Hepatocyte (in vitro differentiated cells): ENCODE data around the gene ADCYAP1R1. TPM values are rescaled to one million over a fixed set of nuclear protein-coding genes. Genes with fewer than 3 reads are reported as not detected.
"Not testable (repeated sequence)": the region's sequence is repeated elsewhere in the genome, so short reads cannot be mapped to it uniquely, and the experiment has no call there.

ENCODE experiments used
- DNase-seq: peaks from one replicate; pipeline ENCODE4 v3.0.0-alpha.2; 2016; ENCODE audit warnings: low spot score
- H2AFZ ChIP-seq: fragments of 200-600 bp; sonication (generic); 2 replicates; pipeline ENCODE4 v1.6.0; 2016; ENCODE audit warnings: antibody characterized with exemption, mild to moderate bottlenecking
- H3K27ac ChIP-seq: fragments of 200-600 bp; sonication (generic); 2 replicates; pipeline ENCODE4 v1.5.1; 2016; ENCODE audit warnings: mild to moderate bottlenecking
- H3K27me3 ChIP-seq: fragments of 200-600 bp; sonication (generic); 2 replicates; pipeline ENCODE4 v1.6.1; 2016
- H3K36me3 ChIP-seq: fragments of 200-600 bp; sonication (generic); replicated peaks from 2 replicates; pipeline ENCODE4 v1.5.1; 2016; ENCODE audit warnings: low read depth; ENCODE audit not compliant: insufficient read depth
- H3K4me1 ChIP-seq: fragments of 200-600 bp; sonication (generic); 2 replicates; pipeline ENCODE4 v1.5.1; 2016; ENCODE audit warnings: mild to moderate bottlenecking, moderate library complexity; ENCODE audit not compliant: insufficient read depth
- H3K4me2 ChIP-seq: fragments of 200-600 bp; sonication (generic); 2 replicates; pipeline ENCODE4 v1.6.0; 2016
- H3K4me3 ChIP-seq: fragments of 200-600 bp; sonication (generic); 2 replicates; pipeline ENCODE4 v1.5.1; 2016; ENCODE audit warnings: mild to moderate bottlenecking
- H3K79me2 ChIP-seq: fragments of 200-600 bp; sonication (generic); 2 replicates; pipeline ENCODE4 v1.6.0; 2017; ENCODE audit warnings: mild to moderate bottlenecking
- H3K9me2 ChIP-seq: fragments of 200-600 bp; sonication (generic); replicated peaks from 2 replicates; pipeline ENCODE4 v1.6.0; 2017; ENCODE audit warnings: mild to moderate bottlenecking; ENCODE audit not compliant: insufficient read depth
- H3K9me3 ChIP-seq: fragments of 200-600 bp; sonication (generic); 2 replicates; pipeline ENCODE4 v1.5.1; 2016; ENCODE audit warnings: low read depth, mild to moderate bottlenecking
- H4K20me1 ChIP-seq: fragments of 200-600 bp; sonication (generic); 2 replicates; pipeline ENCODE4 v1.6.0; 2016; ENCODE audit warnings: mild to moderate bottlenecking; ENCODE audit not compliant: insufficient read depth, poor library complexity, severe bottlenecking
- CTCF ChIP-seq: fragments of 200-600 bp; sonication (generic); IDR thresholded peaks from 2 replicates; pipeline ENCODE4 v1.5.1; 2016; ENCODE audit warnings: antibody characterized with exemption, mild to moderate bottlenecking; ENCODE audit not compliant: poor library complexity
- EZH2 ChIP-seq: fragments of 200-600 bp; sonication (generic); IDR thresholded peaks from 2 replicates; pipeline ENCODE4 v1.6.1; 2016; ENCODE audit warnings: antibody characterized with exemption, mild to moderate bottlenecking, borderline replicate concordance
- EZH2phosphoT487 ChIP-seq: fragments of 200-600 bp; sonication (generic); IDR thresholded peaks from one replicate; pipeline ENCODE4 v1.6.1; 2018; ENCODE audit warnings: antibody characterized with exemption, mild to moderate bottlenecking, low read depth, moderate library complexity; ENCODE audit not compliant: unreplicated experiment, severe bottlenecking
- WGBS: methylation state at CpG from one replicate; pipeline ENCODE4 v1.1.6; 2016; ENCODE audit warnings: low lambda C conversion rate; ENCODE audit errors: missing lambda C conversion rate; 5-methylcytosine and 5-hydroxymethylcytosine counted together
- polyA plus RNA-seq: library from polyadenylated mRNA; unstranded; fragments of >200 nt; fragmentation: Nextera tagmentation; extraction: Ambion mirVana; gene quantifications from 2 replicates; pipeline ENCODE4 v1.2.1, GENCODE V29; 2016
- small RNA-seq: library from RNA; depleted of rRNA; stranded (forward); fragments of <200 nt; gene quantifications from one replicate; pipeline ENCODE3, GENCODE V24; 2014
- total RNA-seq: library from RNA; depleted of rRNA; stranded (reverse); fragments of >200 nt; gene quantifications from 2 replicates; pipeline ENCODE4 v1.2.3, GENCODE V29; 2014

The ADCYAP1R1 gene
- total and polyA plus RNA-seq, 2 experiments from 2014 or later, result 0.10 TPM; not detected in 1

GRCh38 chr7:31151849-31152248 lies 99.7 kb downstream of the ADCYAP1R1 start:
- 82% methylated on average over 2 of the region's 2 CpGs for WGBS
- Histone ChIP-seq H3K27ac (no peak overlapping the region), H3K4me3 (no peak overlapping the region), H3K27me3 (peaks cover 2% of the 10 kb centered on the region), H3K36me3 (no peaks in the 10 kb centered on the region), H3K4me2 (no peak overlapping the region), H4K20me1 (no peaks in the 10 kb centered on the region), H3K79me2 (no peaks in the 10 kb centered on the region), H3K9me2 (no peaks in the 10 kb centered on the region), H3K4me1 (no peaks in the 10 kb centered on the region), H2AFZ (no peak overlapping the region), H3K9me3 (no peaks in the 10 kb centered on the region)
- no peak for TF ChIP-seq EZH2phosphoT487
- no peak for TF ChIP-seq EZH2
- no peak for TF ChIP-seq CTCF
- no peak for DNase-seq

GRCh38 chr7:31153318-31153717 lies 101.2 kb downstream of the ADCYAP1R1 start:
- H3K27me3 ChIP-seq, H3K4me1 ChIP-seq, H3K4me3 ChIP-seq, H3K9me3 ChIP-seq, H3K27ac ChIP-seq, H3K79me2 ChIP-seq, H4K20me1 ChIP-seq, H2AFZ ChIP-seq, H3K4me2 ChIP-seq, DNase-seq, H3K9me2 ChIP-seq, H3K36me3 ChIP-seq: not testable (repeated sequence)
- WGBS, result 91% methylated on average over 13 of the region's 20 CpGs

- no peaks in the 10 kb centered on the region for H3K9me2 ChIP-seq
- WGBS, result 70% methylated on average over 5 of the region's 5 CpGs
- no peak overlapping the region for H3K27ac ChIP-seq
- H3K27me3 ChIP-seq, result no peaks in the 10 kb centered on the region
- no peak overlapping the region for H3K4me3 ChIP-seq
- H3K9me3 ChIP-seq, result no peaks in the 10 kb centered on the region
- no peaks in the 10 kb centered on the region for H4K20me1 ChIP-seq
- no peaks in the 10 kb centered on the region for H3K79me2 ChIP-seq
- no peak overlapping the region for H2AFZ ChIP-seq
- no peaks in the 10 kb centered on the region for H3K4me1 ChIP-seq
- DNase-seq, result no peak
- H3K36me3 ChIP-seq, result no peaks in the 10 kb centered on the region
- TF ChIP-seq EZH2, result no peak
- H3K4me2 ChIP-seq, result no peak overlapping the region
Measured at GRCh38 chr7:31160941-31161340, 108.8 kb downstream of the ADCYAP1R1 start.

Small RNA genes lying within 50 kb of the gene (small RNA-seq; reads per million reads assigned to genes)
- gene AC006466.1, result not detected

Other genes starting within 250 kb of the ADCYAP1R1 start
- 92.3 and 124 TPM in 2 replicates for gene AQP1, start 140.5 kb upstream of the ADCYAP1R1 start, total RNA-seq
- gene AQP1, start 140.5 kb upstream of the ADCYAP1R1 start, polyA plus RNA-seq, result 183 and 241 TPM in 2 replicates
- 12.2 TPM in 1 of 2 replicates, not detected in the other for gene GHRHR, start 88.4 kb upstream of the ADCYAP1R1 start, total RNA-seq
- 0.85 TPM in 1 of 2 replicates, not detected in the other for gene GHRHR, start 88.4 kb upstream of the ADCYAP1R1 start, polyA plus RNA-seq